ENCODE data around the gene SEMA5B.

DNA sequence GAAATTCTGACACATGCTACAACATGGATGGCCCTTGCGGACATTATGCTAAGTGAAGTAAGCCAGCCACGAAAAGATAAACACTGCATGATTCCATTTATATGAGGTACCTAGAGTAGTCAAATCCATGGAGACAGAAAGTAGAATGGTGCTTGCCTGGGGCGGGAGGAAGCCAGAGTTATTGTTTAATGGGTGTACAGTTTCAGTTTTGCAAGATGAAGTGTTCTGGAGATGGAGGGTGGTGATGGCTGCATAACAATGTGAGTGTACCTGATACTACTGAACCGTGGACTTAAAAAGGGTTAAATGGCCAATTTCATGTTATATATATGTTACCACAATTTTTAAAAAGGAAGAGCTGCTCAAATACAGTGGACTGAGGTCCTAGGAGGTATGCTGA is 66.9 kb downstream of the SEMA5B start:
- TF ChIP-seq, protein P1, sequence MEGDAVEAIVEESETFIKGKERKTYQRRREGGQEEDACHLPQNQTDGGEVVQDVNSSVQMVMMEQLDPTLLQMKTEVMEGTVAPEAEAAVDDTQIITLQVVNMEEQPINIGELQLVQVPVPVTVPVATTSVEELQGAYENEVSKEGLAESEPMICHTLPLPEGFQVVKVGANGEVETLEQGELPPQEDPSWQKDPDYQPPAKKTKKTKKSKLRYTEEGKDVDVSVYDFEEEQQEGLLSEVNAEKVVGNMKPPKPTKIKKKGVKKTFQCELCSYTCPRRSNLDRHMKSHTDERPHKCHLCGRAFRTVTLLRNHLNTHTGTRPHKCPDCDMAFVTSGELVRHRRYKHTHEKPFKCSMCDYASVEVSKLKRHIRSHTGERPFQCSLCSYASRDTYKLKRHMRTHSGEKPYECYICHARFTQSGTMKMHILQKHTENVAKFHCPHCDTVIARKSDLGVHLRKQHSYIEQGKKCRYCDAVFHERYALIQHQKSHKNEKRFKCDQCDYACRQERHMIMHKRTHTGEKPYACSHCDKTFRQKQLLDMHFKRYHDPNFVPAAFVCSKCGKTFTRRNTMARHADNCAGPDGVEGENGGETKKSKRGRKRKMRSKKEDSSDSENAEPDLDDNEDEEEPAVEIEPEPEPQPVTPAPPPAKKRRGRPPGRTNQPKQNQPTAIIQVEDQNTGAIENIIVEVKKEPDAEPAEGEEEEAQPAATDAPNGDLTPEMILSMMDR (IDR thresholded peaks at IDR 0.05; ENCODE audit: low read length) = no peak
- TF ChIP-seq EZH2 (IDR thresholded peaks at IDR 0.05; ENCODE audit: borderline replicate concordance, low read length) = no peak
